Inflammatory macrophage treated with lipopolysaccharide for 4 hours (primary cell): Measurements from ENCODE around the gene FXR2.

Experiments used
- DNase-seq: peaks from one replicate; pipeline ENCODE4 v3.0.0-alpha.2; 2020

FXR2 gene

DNA sequence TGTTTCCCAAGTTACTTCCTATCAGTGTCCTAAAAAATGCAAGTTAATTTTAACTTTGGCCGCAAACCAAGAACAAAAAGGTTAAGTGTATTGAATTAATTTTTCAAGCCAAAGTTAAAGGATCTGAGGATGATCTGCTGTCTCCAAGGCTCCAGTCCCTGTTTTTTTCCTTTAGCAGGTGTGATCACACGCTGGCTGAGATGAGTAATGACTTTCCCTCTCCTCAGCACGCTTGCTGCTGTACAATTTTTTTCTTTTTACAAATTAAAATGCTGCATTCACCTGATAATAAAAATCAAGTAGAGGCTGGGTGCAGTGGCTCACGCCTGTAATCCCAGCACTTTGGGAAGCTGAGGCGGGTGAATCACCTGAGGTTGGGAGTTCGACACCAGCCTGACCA lies 69.8 kb downstream of the FXR2 start:
- DNase-seq: no peak
